BE2C (cell line): Measurements from ENCODE around the gene MEGF10.

Source experiments
- DNase-seq: peaks from one replicate; pipeline ENCODE4 v3.0.0-alpha.2; 2020
- H3K27me3 ChIP-seq: fragments of 250-450 bp; sonication (Bioruptor Pico); 2 replicates; pipeline ENCODE4 v1.5.1; 2020; ENCODE audit warnings: mild to moderate bottlenecking
- H3K36me3 ChIP-seq: fragments of 250-450 bp; sonication (Bioruptor Pico); 2 replicates; pipeline ENCODE4 v1.5.1; 2020; ENCODE audit warnings: mild to moderate bottlenecking
- H3K4me1 ChIP-seq: fragments of 250-450 bp; sonication (Bioruptor Pico); 2 replicates; pipeline ENCODE4 v1.5.1; 2020
- H3K4me3 ChIP-seq: 2 replicates; pipeline ENCODE4 v1.5.1; 2011; ENCODE audit warnings: low read depth, low read length
- H3K9me3 ChIP-seq: fragments of 250-450 bp; sonication (Bioruptor Pico); 2 replicates; pipeline ENCODE4 v1.5.1; 2020
- CTCF ChIP-seq: IDR thresholded peaks from 2 replicates; pipeline ENCODE4 v1.5.1; 2012; ENCODE audit warnings: mild to moderate bottlenecking, low read depth, low read length

MEGF10 gene

DNA sequence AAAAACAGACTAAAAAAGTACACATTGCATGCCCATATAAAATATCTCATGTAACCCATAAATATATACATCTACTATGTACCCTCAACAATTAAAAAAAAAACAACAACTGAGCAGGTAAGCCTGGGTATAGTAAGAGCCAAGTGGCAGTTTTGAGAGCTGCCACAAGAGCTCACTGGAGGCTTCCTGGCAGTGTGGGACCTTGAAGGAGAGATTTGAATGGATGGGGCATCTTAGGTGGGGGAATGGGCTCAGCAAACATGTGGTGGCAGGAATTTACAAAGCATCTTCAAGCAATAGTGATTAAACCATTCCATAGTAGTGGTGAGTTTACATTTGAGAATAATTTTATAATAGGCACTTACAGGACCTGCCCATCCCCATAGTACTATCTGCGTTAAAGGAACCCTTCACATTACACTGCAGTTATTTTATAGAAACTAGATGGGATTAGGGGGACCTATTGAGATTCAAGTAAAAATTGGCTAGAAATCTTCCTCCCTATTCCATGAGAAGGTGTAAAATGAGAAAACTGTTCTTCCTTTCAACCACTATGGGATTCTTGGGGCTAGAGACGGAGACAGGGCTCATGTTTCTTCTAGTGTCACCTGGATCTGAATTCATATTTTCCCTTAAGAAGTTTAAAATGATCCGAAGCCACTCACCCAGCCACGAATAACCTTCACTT lies 6.9 kb downstream of the MEGF10 start:
- Histone ChIP-seq H3K4me3 (no peak overlapping the region), H3K4me1 (no peaks in the 10 kb centered on the region), H3K9me3 (no peaks in the 10 kb centered on the region), H3K36me3 (no peaks in the 10 kb centered on the region), H3K27me3 (peaks cover 3% of the 10 kb centered on the region; the same call in 1 of the 2 replicates)
- DNase-seq, result no peak
- TF ChIP-seq CTCF, result no peak

GRCh38 chr5:127298036-127298429 lies 7.4 kb downstream of the MEGF10 start:
- no peak for DNase-seq
- Histone ChIP-seq H3K4me3 (no peak overlapping the region), H3K9me3 (no peaks in the 10 kb centered on the region), H3K27me3 (0 out of 2 replicates have a peak, but pooled peaks cover 5% of the 10 kb centered on the region), H3K4me1 (no peaks in the 10 kb centered on the region), H3K36me3 (no peaks in the 10 kb centered on the region)
- TF ChIP-seq CTCF, result no peak

DNA sequence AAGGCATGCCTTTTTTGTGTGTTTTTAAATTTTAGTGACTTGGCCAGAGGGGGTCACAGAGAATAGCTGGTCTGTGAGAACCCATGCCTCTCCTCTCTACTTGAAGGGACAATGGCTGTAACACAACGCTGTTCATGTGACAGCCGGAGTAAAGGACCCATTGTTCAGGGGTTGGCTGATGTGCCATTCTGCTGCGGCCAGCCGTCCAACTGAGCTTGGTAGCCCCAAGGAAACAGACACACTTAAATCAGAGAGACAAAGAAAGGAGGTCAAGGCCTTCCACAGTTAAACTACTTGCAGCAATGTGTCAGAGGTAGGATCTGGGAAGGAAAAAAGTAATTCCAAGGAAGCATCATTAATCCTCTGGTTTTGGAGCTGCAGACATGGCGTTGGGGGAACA lies 8.1 kb downstream of the MEGF10 start:
- Histone ChIP-seq H3K4me1 (no peaks in the 10 kb centered on the region), H3K36me3 (no peaks in the 10 kb centered on the region), H3K9me3 (no peaks in the 10 kb centered on the region), H3K4me3 (no peak overlapping the region), H3K27me3 (0 out of 2 replicates have a peak, but pooled peaks cover 5% of the 10 kb centered on the region)
- DNase-seq, result no peak
- no peak for TF ChIP-seq CTCF

DNA sequence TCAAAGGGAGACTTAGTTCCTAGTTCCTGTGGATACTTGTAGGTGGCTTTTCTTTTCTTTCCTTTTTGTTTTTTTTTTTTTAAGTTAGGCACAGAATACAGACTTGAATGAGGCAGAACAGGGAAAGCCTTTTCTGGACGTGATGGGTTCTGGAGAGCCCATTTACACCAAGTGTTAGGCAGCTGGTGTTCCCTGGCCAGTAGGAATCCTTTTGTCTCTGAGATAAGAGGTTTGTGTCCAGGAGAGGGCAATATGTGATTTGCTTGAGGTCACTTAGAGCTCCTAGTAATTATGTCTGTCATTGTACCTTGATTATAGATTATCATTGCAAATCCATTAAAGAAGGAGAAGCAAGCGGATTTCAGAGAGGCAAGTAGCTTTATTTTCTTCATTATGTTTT lies 9.1 kb downstream of the MEGF10 start:
- Histone ChIP-seq H3K9me3 (no peaks in the 10 kb centered on the region), H3K27me3 (0 out of 2 replicates have a peak, but pooled peaks cover 5% of the 10 kb centered on the region), H3K36me3 (no peaks in the 10 kb centered on the region), H3K4me1 (no peaks in the 10 kb centered on the region), H3K4me3 (no peak overlapping the region)
- no peak for TF ChIP-seq CTCF
- no peak for DNase-seq

DNA sequence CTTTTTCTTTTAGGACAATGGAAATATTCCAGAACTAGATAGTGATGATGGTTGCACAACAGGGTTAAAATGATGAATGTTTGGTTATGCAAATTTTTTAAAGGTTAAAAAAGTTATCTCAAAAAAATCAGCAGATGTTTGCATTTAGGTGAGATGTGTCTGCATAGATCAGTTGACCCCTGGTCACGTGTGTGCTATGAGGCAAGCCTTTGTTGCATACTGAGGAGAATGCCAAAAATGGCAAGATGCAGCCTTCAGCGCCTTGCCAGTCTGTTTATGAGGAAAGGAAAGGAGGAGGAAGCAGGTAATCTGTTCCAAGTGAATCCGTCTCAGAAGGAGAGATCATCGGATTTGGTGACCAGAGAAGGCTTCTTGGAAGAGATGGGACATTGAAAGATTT lies 11.9 kb downstream of the MEGF10 start:
- no peaks in the 10 kb centered on the region for H3K4me1 ChIP-seq
- DNase-seq, result no peak
- H3K4me3 ChIP-seq, result no peak overlapping the region
- TF ChIP-seq CTCF, result no peak
- no peaks in the 10 kb centered on the region for H3K9me3 ChIP-seq
- H3K27me3 ChIP-seq, result 0 out of 2 replicates have a peak, but pooled peaks cover 5% of the 10 kb centered on the region
- no peaks in the 10 kb centered on the region for H3K36me3 ChIP-seq

GRCh38 chr5:127303404-127303803 lies 12.8 kb downstream of the MEGF10 start:
- TF ChIP-seq CTCF, result no peak
- Histone ChIP-seq H3K27me3 (0 out of 2 replicates have a peak, but pooled peaks cover 5% of the 10 kb centered on the region), H3K9me3 (no peaks in the 10 kb centered on the region), H3K4me1 (no peaks in the 10 kb centered on the region), H3K4me3 (no peak overlapping the region), H3K36me3 (no peaks in the 10 kb centered on the region)
- DNase-seq, result no peak
